Panc1 (cell line): ENCODE results near the gene PAK2. TPM values are rescaled to one million over a fixed set of nuclear protein-coding genes. Genes with fewer than 3 reads are reported as not detected.
"Not testable (repeated sequence)": the region's sequence is repeated elsewhere in the genome, so short reads cannot be mapped to it uniquely, and the experiment has no call there.

Source experiments
- ATAC-seq: fragments of 200-7000 bp; cut with Tn5 transposase; 2 replicates; pipeline ENCODE4 v1.9.1; 2020; ENCODE audit warnings: mild to moderate bottlenecking, moderate library complexity
- BruUV-seq: library from RNA; stranded (reverse); fragments of 400-500 nt; replicated peaks from 2 replicates; lab custom pipeline; 2021; lab: Mats Ljungman, UMichigan
- CTCF ChIA-PET: fragments of 300-600 bp; sonication (Branson Sonifier 250); formaldehyde crosslinking; loops from one replicate; lab custom pipeline; 2022; ENCODE audit warnings: antibody characterized with exemption; lab: Charles Lee
- POLR2A ChIA-PET: fragments of 300-600 bp; sonication (Branson Sonifier 250); formaldehyde crosslinking; loops from one replicate; lab custom pipeline; 2022; ENCODE audit warnings: antibody characterized with exemption; lab: Charles Lee
- DNase-seq: peaks from one replicate; pipeline ENCODE4 v3.0.0-alpha.2; 2010; ENCODE audit warnings: low read depth, low spot score
- H3K27ac ChIP-seq: 2 replicates; pipeline ENCODE4 v1.5.1; 2011; ENCODE audit warnings: mild to moderate bottlenecking, low read length, inconsistent platforms
- H3K27me3 ChIP-seq: fragments of 200-500 bp; sonication (Bioruptor generic); 2 replicates; pipeline ENCODE4 v1.6.0; 2014; ENCODE audit warnings: low read length, inconsistent platforms; ENCODE audit not compliant: control insufficient read depth, insufficient read depth
- H3K36me3 ChIP-seq: fragments of 200-500 bp; sonication (Bioruptor generic); 2 replicates; pipeline ENCODE4 v1.5.1; 2014; ENCODE audit warnings: inconsistent platforms, mild to moderate bottlenecking, low read length, moderate library complexity; ENCODE audit not compliant: control insufficient read depth, insufficient read depth
- H3K4me1 ChIP-seq: 2 replicates; pipeline ENCODE4 v1.5.1; 2011; ENCODE audit warnings: inconsistent platforms, mild to moderate bottlenecking, low read length, moderate library complexity; ENCODE audit not compliant: control insufficient read depth, insufficient read depth
- H3K4me3 ChIP-seq, 2 experiments: 2 replicates each; pipeline ENCODE4 v1.5.1; 2011 to 2012; ENCODE audit warnings: low read depth in 2 of 2, low read length in 2 of 2, mild to moderate bottlenecking in 2 of 2, inconsistent platforms in 1 of 2, moderate library complexity in 1 of 2
- H3K9me3 ChIP-seq: fragments of 200-500 bp; sonication (Bioruptor generic); 2 replicates; pipeline ENCODE4 v1.5.1; 2014; ENCODE audit warnings: low read depth, mild to moderate bottlenecking, inconsistent platforms, low read length, moderate library complexity; ENCODE audit not compliant: control insufficient read depth, insufficient read depth
- CTCF ChIP-seq: fragments of 450-650 bp; IDR thresholded peaks from 2 replicates; pipeline ENCODE4 v1.5.1; 2017; ENCODE audit warnings: mild to moderate bottlenecking
- POLR2AphosphoS5 ChIP-seq: IDR thresholded peaks from 2 replicates; pipeline ENCODE4 v1.6.1; 2012; ENCODE audit warnings: mild to moderate bottlenecking, low read depth, low read length, moderate library complexity
- REST ChIP-seq, 2 experiments: IDR thresholded peaks; 2 replicates each; pipeline ENCODE4 v1.6.1; 2011 to 2012; ENCODE audit warnings: low read depth in 2 of 2, control low read depth in 1 of 2, low read length in 1 of 2, mild to moderate bottlenecking in 1 of 2, moderate library complexity in 1 of 2; ENCODE audit not compliant: insufficient read depth in 1 of 2
- SIN3A ChIP-seq: IDR thresholded peaks from 2 replicates; pipeline ENCODE4 v1.6.1; 2012; ENCODE audit warnings: low read depth, mild to moderate bottlenecking, low read length, moderate library complexity, borderline replicate concordance; ENCODE audit not compliant: insufficient read depth
- TCF7L2 ChIP-seq: IDR thresholded peaks from 2 replicates; pipeline ENCODE4 v1.6.1; 2011; ENCODE audit warnings: mild to moderate bottlenecking, low read depth, low read length, inconsistent platforms
- in situ Hi-C: cut with HindIII; loops from 2 replicates; pipeline ENCODE4 v1.10.0; 2016; ENCODE audit warnings: low sequenced_read_pairs, low pct_unique_long_range_greater_than_20kb
- intact Hi-C: fragments of 100-400 bp; cut with micrococcal nuclease; formaldehyde crosslinking; loops from one replicate; pipeline ENCODE4 v1.10.0; 2022; ENCODE audit not compliant: unreplicated experiment
- total RNA-seq: library from RNA; stranded (reverse); gene quantifications from one replicate; pipeline ENCODE4 v1.2.1, GENCODE V29; 2021; ENCODE audit not compliant: unreplicated experiment

Gene PAK2
- total RNA-seq, 1 experiment from 2014 or later: 185 TPM

- DNase-seq (no peak), ATAC-seq (no peak)
- intact Hi-C loops: no loop called here
- no peak overlapping the region for H3K27ac ChIP-seq
- no TSS peak for BruUV-seq
- no peak for TF ChIP-seq REST (IDR thresholded peaks at IDR 0.05; ENCODE audit: insufficient read depth in 1 of 2, low read depth in 2 of 2, low read length in 1 of 2)
- no peaks in the 10 kb centered on the region for H3K36me3 ChIP-seq
- no peaks in the 10 kb centered on the region for H3K27me3 ChIP-seq
- in situ Hi-C loops: no loop called here
- 0 out of 2 replicates have a peak, but pooled peaks cover 4% of the 10 kb centered on the region for H3K4me1 ChIP-seq
- no peak overlapping the region for H3K4me3 ChIP-seq
- ChIA-PET CTCF (interaction anchor here (0.6 to 0.7 kb wide), 2 partner anchors 8 to 27 kb away, joined by 5 read pairs; no protein-coding TSS in a partner anchor), POLR2A (no interaction called here)
- no peaks in the 10 kb centered on the region for H3K9me3 ChIP-seq
These were observed 103.1 kb downstream of the PAK2 start for GRCh38 chr3:196842567-196843434.

- no TSS peak for BruUV-seq
- Histone ChIP-seq H3K36me3 (no peaks in the 10 kb centered on the region), H3K4me1 (0 out of 2 replicates have a peak, but pooled peaks cover 4% of the 10 kb centered on the region), H3K4me3 (no peak overlapping the region), H3K27me3 (no peaks in the 10 kb centered on the region), H3K27ac (no peak overlapping the region), H3K9me3 (no peaks in the 10 kb centered on the region)
- in situ Hi-C loops: no loop called here
- DNase-seq (no peak), ATAC-seq (peak; percentile 53)
- TF ChIP-seq REST (IDR thresholded peaks at IDR 0.05; ENCODE audit: insufficient read depth in 1 of 2, low read depth in 2 of 2, low read length in 1 of 2) (no peak), POLR2AphosphoS5 (no peak), TCF7L2 (no peak), SIN3A (no peak), CTCF (no peak)
- intact Hi-C loops: no loop called here
- POLR2A ChIA-PET: no interaction called here
- CTCF ChIA-PET: interaction anchor here (0.7 kb wide), 1 partner anchor 9 kb away, joined by 5 read pairs; no protein-coding TSS in a partner anchor
These were observed 103.9 kb downstream of the PAK2 start for GRCh38 chr3:196843435-196844110.

- intact Hi-C loops, H3K36me3 ChIP-seq, BruUV-seq, H3K27ac ChIP-seq, POLR2A ChIA-PET, H3K4me1 ChIP-seq, CTCF ChIA-PET, H3K4me3 ChIP-seq, H3K9me3 ChIP-seq, H3K27me3 ChIP-seq, DNase-seq, in situ Hi-C loops: not testable (repeated sequence)
- ATAC-seq: peak; percentile 35
These were observed 104.9 kb downstream of the PAK2 start for GRCh38 chr3:196844235-196845219.
